OCI-LY3 (cell line): ENCODE results near the gene MLLT10.
"Not testable (repeated sequence)": the region's sequence is repeated elsewhere in the genome, so short reads cannot be mapped to it uniquely, and the experiment has no call there.

Source experiments
- H2AFZ ChIP-seq: fragments of 200-600, 300-600 bp; shearing (Covaris generic); 2 replicates; pipeline ENCODE4 v1.6.0; 2014; ENCODE audit warnings: antibody characterized with exemption, low read depth, low read length
- H3K27ac ChIP-seq: fragments of 200-600, 300-600 bp; sonication (generic); 2 replicates; pipeline ENCODE4 v1.5.1; 2014; ENCODE audit warnings: mild to moderate bottlenecking, low read length, moderate library complexity, mixed read lengths
- H3K27me3 ChIP-seq: fragments of 200-600, 300-600 bp; sonication (generic); 2 replicates; pipeline ENCODE4 v1.6.1; 2014; ENCODE audit warnings: low read depth, low read length, mixed read lengths
- H3K36me3 ChIP-seq: fragments of 200-600, 300-600 bp; sonication (generic); replicated peaks from 2 replicates; pipeline ENCODE3; 2014; ENCODE audit warnings: low read depth, low read length, mixed read lengths
- H3K4me1 ChIP-seq: fragments of 300-600, 200-600 bp; sonication (generic); 2 replicates; pipeline ENCODE4 v1.6.1; 2014; ENCODE audit warnings: low read length, mixed read lengths
- H3K4me2 ChIP-seq: fragments of 200-600, 300-600 bp; sonication (generic); 2 replicates; pipeline ENCODE4 v1.6.1; 2014; ENCODE audit warnings: low read length, mixed read lengths
- H3K4me3 ChIP-seq: fragments of 300-600, 200-600 bp; sonication (generic); 2 replicates; pipeline ENCODE4 v1.5.1; 2014; ENCODE audit warnings: antibody characterized with exemption, mild to moderate bottlenecking, low read length, moderate library complexity
- H3K79me2 ChIP-seq: fragments of 300-600, 200-600 bp; shearing (Covaris generic); 2 replicates; pipeline ENCODE4 v1.6.1; 2014; ENCODE audit warnings: mild to moderate bottlenecking, low read length, mixed read lengths
- H3K9ac ChIP-seq: fragments of 300-600, 200-600 bp; shearing (Covaris generic); 2 replicates; pipeline ENCODE4 v1.6.0; 2014; ENCODE audit warnings: mild to moderate bottlenecking, low read length, moderate library complexity
- H3K9me3 ChIP-seq: fragments of 200-600, 300-600 bp; shearing (Covaris generic); 2 replicates; pipeline ENCODE4 v1.6.1; 2014; ENCODE audit warnings: low read length, mixed read lengths; ENCODE audit not compliant: insufficient read depth
- H4K20me1 ChIP-seq: fragments of 200-600, 300-600 bp; sonication (generic); 2 replicates; pipeline ENCODE4 v1.6.1; 2016; ENCODE audit warnings: low read length, mixed read lengths; ENCODE audit not compliant: insufficient read depth
- EZH2phosphoT487 ChIP-seq: fragments of 200-600 bp; shearing (Covaris generic); IDR thresholded peaks from 2 replicates; pipeline ENCODE4 v1.6.1; 2018; ENCODE audit warnings: antibody characterized with exemption, mixed run types, low read depth
- TF ChIP-seq, protein P1 (sequence below): fragments of 200-600, 300-600 bp; sonication (generic); IDR thresholded peaks from 2 replicates; pipeline ENCODE4 v1.5.1; 2014; ENCODE audit warnings: antibody characterized with exemption, low read length, low read depth

MLLT10 gene

DNA sequence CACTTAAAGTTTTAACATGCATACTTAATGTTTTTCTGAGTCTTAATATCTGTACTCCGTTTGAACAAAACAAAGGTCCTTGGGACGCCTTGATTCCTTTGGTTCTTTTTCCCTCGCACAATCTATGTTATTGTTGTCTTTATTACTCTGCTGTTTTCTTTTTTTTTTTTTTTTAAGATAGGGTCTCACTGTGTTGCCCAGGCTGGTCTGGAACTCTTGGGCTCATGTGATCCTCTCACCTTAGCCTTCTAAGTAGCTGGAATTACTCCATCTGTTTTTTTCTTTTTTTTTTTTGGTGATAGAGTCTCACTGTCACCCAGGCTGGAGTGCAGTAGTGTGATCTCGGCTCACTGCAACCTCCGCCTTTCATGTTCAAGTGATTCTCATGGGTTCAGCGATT lies 13.2 kb downstream of the MLLT10 start:
- Histone ChIP-seq H3K27ac (no peak overlapping the region), H2AFZ (no peak overlapping the region), H3K9me3 (no peaks in the 10 kb centered on the region), H3K9ac (no peak overlapping the region), H3K4me1 (no peaks in the 10 kb centered on the region), H3K27me3 (no peaks in the 10 kb centered on the region), H3K4me2 (no peak overlapping the region), H3K4me3 (no peak overlapping the region), H3K36me3 (peaks cover 8% of the 10 kb centered on the region), H4K20me1 (no peaks in the 10 kb centered on the region), H3K79me2 (peaks cover 4% of the 10 kb centered on the region; the same call in 1 of the 2 replicates)
- TF ChIP-seq EZH2phosphoT487, result no peak
- TF ChIP-seq, protein P1, sequence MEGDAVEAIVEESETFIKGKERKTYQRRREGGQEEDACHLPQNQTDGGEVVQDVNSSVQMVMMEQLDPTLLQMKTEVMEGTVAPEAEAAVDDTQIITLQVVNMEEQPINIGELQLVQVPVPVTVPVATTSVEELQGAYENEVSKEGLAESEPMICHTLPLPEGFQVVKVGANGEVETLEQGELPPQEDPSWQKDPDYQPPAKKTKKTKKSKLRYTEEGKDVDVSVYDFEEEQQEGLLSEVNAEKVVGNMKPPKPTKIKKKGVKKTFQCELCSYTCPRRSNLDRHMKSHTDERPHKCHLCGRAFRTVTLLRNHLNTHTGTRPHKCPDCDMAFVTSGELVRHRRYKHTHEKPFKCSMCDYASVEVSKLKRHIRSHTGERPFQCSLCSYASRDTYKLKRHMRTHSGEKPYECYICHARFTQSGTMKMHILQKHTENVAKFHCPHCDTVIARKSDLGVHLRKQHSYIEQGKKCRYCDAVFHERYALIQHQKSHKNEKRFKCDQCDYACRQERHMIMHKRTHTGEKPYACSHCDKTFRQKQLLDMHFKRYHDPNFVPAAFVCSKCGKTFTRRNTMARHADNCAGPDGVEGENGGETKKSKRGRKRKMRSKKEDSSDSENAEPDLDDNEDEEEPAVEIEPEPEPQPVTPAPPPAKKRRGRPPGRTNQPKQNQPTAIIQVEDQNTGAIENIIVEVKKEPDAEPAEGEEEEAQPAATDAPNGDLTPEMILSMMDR, result no peak

DNA sequence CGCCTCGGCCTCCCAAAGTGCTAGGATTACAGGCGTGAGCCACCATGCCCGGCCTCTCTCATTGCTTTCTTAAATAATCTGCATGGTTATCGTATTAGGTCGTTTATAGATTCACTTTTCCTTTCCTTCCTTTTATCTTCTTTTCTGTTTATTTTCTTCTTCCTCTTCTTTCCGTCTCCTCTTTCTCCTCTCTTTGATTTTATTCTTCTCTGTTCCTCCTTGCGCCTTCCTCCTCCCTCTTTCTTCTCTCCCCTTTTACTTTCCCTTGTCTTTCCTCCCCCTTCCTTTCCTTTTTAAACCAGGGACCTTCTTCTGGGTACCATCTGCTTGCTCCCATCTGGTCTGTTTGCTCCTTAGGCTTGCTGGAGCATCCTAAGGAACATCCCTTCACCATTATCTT lies 18.6 kb downstream of the MLLT10 start:
- Histone ChIP-seq H3K36me3 (peaks cover 6% of the 10 kb centered on the region), H3K4me2 (no peak overlapping the region)

DNA sequence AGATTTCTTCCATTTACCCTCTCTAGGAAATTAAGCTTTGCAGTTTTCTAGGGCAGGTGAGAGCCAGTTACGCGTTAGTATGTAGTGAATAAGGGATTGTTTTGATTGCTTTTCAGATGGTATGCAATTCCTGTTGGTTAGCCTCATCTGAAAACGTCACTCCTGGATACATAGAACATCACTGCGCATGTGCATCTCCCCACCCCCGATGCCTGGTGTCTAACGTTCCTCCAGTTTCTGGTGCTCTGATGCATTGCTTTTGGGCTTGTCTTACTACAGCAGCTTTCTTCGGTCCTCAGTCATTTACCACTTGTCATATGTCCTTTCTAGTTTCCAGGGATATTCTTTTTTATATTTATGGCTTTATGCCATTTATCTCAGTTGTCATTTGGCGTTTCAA lies 22.5 kb downstream of the MLLT10 start:
- H3K4me1 ChIP-seq, result no peaks in the 10 kb centered on the region
- H3K4me2 ChIP-seq, result no peak overlapping the region
- H3K36me3 ChIP-seq, result peaks cover 9% of the 10 kb centered on the region
- no peak overlapping the region for H3K4me3 ChIP-seq
- H3K9me3 ChIP-seq, result no peaks in the 10 kb centered on the region
- no peaks in the 10 kb centered on the region for H4K20me1 ChIP-seq
- no peak overlapping the region for H2AFZ ChIP-seq
- no peak overlapping the region for H3K27ac ChIP-seq
- H3K9ac ChIP-seq, result no peak overlapping the region
- TF ChIP-seq, protein P1, result no peak
- TF ChIP-seq EZH2phosphoT487, result no peak
- no peaks in the 10 kb centered on the region for H3K27me3 ChIP-seq
- peaks cover 17% of the 10 kb centered on the region for H3K79me2 ChIP-seq

More for the DNA sequence above, 18.6 kb downstream of the MLLT10 start:
- H3K27ac ChIP-seq, result no peak overlapping the region
- H3K9me3 ChIP-seq, result no peaks in the 10 kb centered on the region
- H2AFZ ChIP-seq, result no peak overlapping the region
- no peaks in the 10 kb centered on the region for H3K27me3 ChIP-seq
- no peaks in the 10 kb centered on the region for H4K20me1 ChIP-seq
- TF ChIP-seq, protein P1, result no peak
- no peak for TF ChIP-seq EZH2phosphoT487
- H3K4me1 ChIP-seq, result no peaks in the 10 kb centered on the region
- no peak overlapping the region for H3K4me3 ChIP-seq
- H3K79me2 ChIP-seq, result peaks cover 7% of the 10 kb centered on the region; the same call in 1 of the 2 replicates
- no peak overlapping the region for H3K9ac ChIP-seq

DNA sequence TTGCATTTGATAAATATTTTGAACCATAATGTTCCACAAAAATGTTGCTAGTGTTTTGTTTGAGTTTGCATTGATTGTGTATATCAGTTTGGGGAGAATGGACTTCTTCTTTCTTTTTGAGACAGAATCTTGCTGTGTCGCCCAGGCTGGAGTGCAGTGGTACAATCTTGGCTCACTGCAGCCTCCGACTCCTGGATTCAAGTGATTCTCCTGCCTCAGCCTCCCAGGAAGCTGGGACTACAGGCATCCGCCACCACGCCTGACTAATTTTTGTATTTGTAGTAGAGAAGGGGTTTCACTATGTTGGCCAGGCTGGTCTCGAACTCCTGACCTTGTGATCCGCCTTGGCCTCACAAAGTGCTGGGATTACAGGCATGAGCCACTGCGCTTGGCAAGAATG lies 25.0 kb downstream of the MLLT10 start:
- not testable (repeated sequence) for H3K4me3 ChIP-seq, H4K20me1 ChIP-seq, H3K27me3 ChIP-seq, H3K27ac ChIP-seq, H3K9ac ChIP-seq, H2AFZ ChIP-seq, H3K36me3 ChIP-seq, H3K4me1 ChIP-seq, H3K4me2 ChIP-seq, H3K9me3 ChIP-seq
- peaks cover 28% of the 10 kb centered on the region for H3K79me2 ChIP-seq
